K562 (cell line): ENCODE data around the gene PRSS38. TPM values are rescaled to one million over a fixed set of nuclear protein-coding genes. Genes with fewer than 3 reads are reported as not detected.

Experiments
- CEBPG ChIP-seq, 3 experiments: fragments of 200-800 bp in 1 of 3; sonication (Bioruptor generic) in 1 of 3; sonication (generic) in 1 of 3; formaldehyde crosslinking in 1 of 3; IDR thresholded peaks in 2 of 3; conservative IDR thresholded peaks in 1 of 3; 2 replicates each; pipeline versions ENCODE4 v1.6.1 to v1.8.0; 2016 to 2022; ENCODE audit warnings: missing compliant biosample characterization in 2 of 3, missing genetic modification characterization in 2 of 3, mild to moderate bottlenecking in 1 of 3, missing genetic modification reagents in 1 of 3
- GTF2F1 ChIP-seq: IDR thresholded peaks from 2 replicates; pipeline ENCODE4 v1.6.1; 2011; ENCODE audit warnings: low read depth, low read length, improper control_type of control experiment
- HEY1 ChIP-seq: fragments of 250-450 bp; sonication (Bioruptor Pico); IDR thresholded peaks from 2 replicates; pipeline ENCODE4 v1.5.0; 2020; ENCODE audit warnings: mild to moderate bottlenecking, moderate library complexity, borderline replicate concordance
- HOXB6 ChIP-seq: fragments of 250-450 bp; sonication (Bioruptor Pico); IDR thresholded peaks from 2 replicates; pipeline ENCODE4 v1.5.1; 2022; ENCODE audit warnings: mild to moderate bottlenecking, borderline replicate concordance
- KDM1A ChIP-seq, 2 experiments: fragments of 450-650 bp; IDR thresholded peaks; 2 replicates each; pipeline ENCODE4 v1.6.1; 2016; ENCODE audit warnings: mild to moderate bottlenecking in 2 of 2
- MTA3 ChIP-seq: fragments of 450-650 bp; formaldehyde crosslinking; IDR thresholded peaks from 2 replicates; pipeline ENCODE4 v1.6.1; 2017; ENCODE audit warnings: mild to moderate bottlenecking, borderline replicate concordance
- NFRKB ChIP-seq: fragments of 450-650 bp; IDR thresholded peaks from 2 replicates; pipeline ENCODE4 v1.6.1; 2016; ENCODE audit warnings: low read depth
- NFXL1 ChIP-seq: fragments of 450-650 bp; formaldehyde crosslinking; IDR thresholded peaks from 2 replicates; pipeline ENCODE4 v1.4.0; 2021; ENCODE audit warnings: mild to moderate bottlenecking
- OTX1 ChIP-seq: fragments of 450-650 bp; formaldehyde crosslinking; IDR thresholded peaks from 2 replicates; pipeline ENCODE4 v1.4.0; 2022; ENCODE audit warnings: mild to moderate bottlenecking
- PHB ChIP-seq: fragments of 250-450 bp; sonication (Bioruptor Pico); IDR thresholded peaks from 2 replicates; pipeline ENCODE4 v1.5.0; 2021
- POLR2G ChIP-seq: fragments of 200-400 bp; formaldehyde crosslinking; IDR thresholded peaks from 2 replicates; pipeline ENCODE4 v1.6.1; 2017; ENCODE audit warnings: low read depth, mild to moderate bottlenecking, antibody characterized with exemption, low read length, moderate library complexity
- RBM34 ChIP-seq: fragments of 200-400 bp; formaldehyde crosslinking; IDR thresholded peaks from 2 replicates; pipeline ENCODE4 v1.6.1; 2018; ENCODE audit warnings: low read length, borderline replicate concordance; ENCODE audit not compliant: insufficient read depth
- SREBF2 ChIP-seq: sonication (generic); formaldehyde crosslinking; IDR thresholded peaks from 2 replicates; pipeline ENCODE4 v1.4.0; 2020; ENCODE audit warnings: mild to moderate bottlenecking, missing genetic modification reagents
- STAT6 ChIP-seq: sonication (generic); formaldehyde crosslinking; IDR thresholded peaks from 2 replicates; pipeline ENCODE4 v1.8.1; 2023; ENCODE audit warnings: mild to moderate bottlenecking, missing genetic modification reagents
- TAF7 ChIP-seq: fragments of 450-650 bp; IDR thresholded peaks from 2 replicates; pipeline ENCODE4 v1.6.1; 2016; ENCODE audit warnings: missing genetic modification characterization, missing compliant biosample characterization
- ZNF57 ChIP-seq: fragments of 450-650 bp; formaldehyde crosslinking; IDR thresholded peaks from 2 replicates; pipeline ENCODE4 v1.4.0; 2020; ENCODE audit warnings: mild to moderate bottlenecking, moderate library complexity
- ZNF584 ChIP-seq: fragments of 200-800 bp; sonication (Bioruptor generic); IDR thresholded peaks from 2 replicates; pipeline ENCODE4 v1.6.1; 2016; ENCODE audit warnings: low read depth, mild to moderate bottlenecking, missing genetic modification characterization, missing compliant biosample characterization
- ZNF75A ChIP-seq: fragments of 450-650 bp; formaldehyde crosslinking; IDR thresholded peaks from 2 replicates; pipeline ENCODE4 v1.4.0; 2020; ENCODE audit warnings: mild to moderate bottlenecking
- polyA plus RNA-seq, 8 experiments: library from polyadenylated mRNA; depleted of rRNA in 4 of 8; stranded (reverse) in 5 of 8; unstranded in 3 of 8; fragments of >200 nt; fragmentation: Nextera tagmentation in 2 of 8; fragmentation: Illumina TruSeq in 1 of 8; extraction: Ambion mirVana in 2 of 8; extraction: Trizol in 1 of 8; gene quantifications; 2 replicates each; pipeline versions ENCODE4 v1.2.1 to v1.2.3, GENCODE V29; 2011 to 2014; ENCODE audit warnings: inconsistent platforms in 1 of 8, missing spikeins in 1 of 8
- total RNA-seq, 7 experiments: library from RNA; depleted of rRNA in 6 of 7; stranded (reverse); fragments of >200 nt in 6 of 7; fragmentation: Illumina TruSeq in 2 of 7; extraction: Trizol in 2 of 7; gene quantifications; 2 replicates each; pipeline versions ENCODE4 v1.2.1 to v1.2.3, GENCODE V29; 2011 to 2021; ENCODE audit warnings: low replicate concordance in 1 of 7
- TF ChIP-seq, protein P1 (sequence below): fragments of 450-650 bp; IDR thresholded peaks from 2 replicates; pipeline ENCODE4 v1.6.1; 2014; ENCODE audit warnings: low read depth, mild to moderate bottlenecking, moderate library complexity, borderline replicate concordance
- TF ChIP-seq, protein P2 (sequence below): fragments of 450-650 bp; conservative IDR thresholded peaks from 2 replicates; pipeline ENCODE4 v1.6.1; 2016; ENCODE audit warnings: missing genetic modification characterization, low read depth, mild to moderate bottlenecking, missing compliant biosample characterization, moderate library complexity
- TF ChIP-seq, protein P3 (sequence below): sonication (generic); formaldehyde crosslinking; IDR thresholded peaks from 2 replicates; pipeline ENCODE4 v1.8.1; 2022; ENCODE audit warnings: missing genetic modification reagents

PRSS38 gene
- total and polyA plus RNA-seq, 9 of the 15 experiments (the other 6 are each of a cell fraction or from before 2014, with no cell fraction given), result 0.09 to 0.14 TPM; not detected in 7

DNA sequence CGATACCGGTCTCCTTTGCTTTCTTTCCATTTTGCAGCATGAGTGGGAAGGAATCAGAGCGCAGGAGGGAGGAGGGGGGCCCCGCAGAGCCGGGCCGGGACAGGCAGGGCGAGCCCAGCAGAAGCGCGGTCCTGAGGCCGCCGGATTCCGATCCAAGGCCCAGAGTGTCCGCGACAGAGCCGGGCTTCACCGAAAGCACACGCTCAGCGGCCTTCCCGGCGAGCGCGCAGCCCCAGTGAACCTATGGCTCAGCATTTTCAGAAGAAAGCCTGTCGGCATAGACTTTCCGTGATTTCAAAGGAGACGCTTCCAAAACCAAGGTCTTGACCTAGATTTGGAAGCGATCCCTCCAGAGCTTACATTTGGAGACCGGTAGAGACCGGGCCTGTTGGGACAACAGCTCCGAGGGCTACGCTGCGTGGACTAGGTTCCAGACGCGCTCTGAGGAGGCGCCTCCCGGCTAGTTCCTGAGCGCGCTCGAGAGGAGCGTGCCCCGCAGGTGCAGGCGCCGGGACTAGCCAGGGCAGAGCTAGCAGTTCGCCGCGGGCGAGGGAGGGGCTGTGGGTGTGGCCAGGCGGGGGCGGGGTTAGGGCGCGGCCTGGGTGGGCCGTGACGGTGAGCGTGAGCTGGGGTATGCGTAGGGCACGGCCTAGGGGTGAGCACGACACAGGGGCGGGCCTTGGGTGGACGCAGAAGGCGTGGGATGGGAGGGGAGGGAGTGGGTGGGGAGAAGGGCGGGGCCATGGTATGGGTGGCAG is 27.8 kb upstream of the PRSS38 start (continued):
- TF ChIP-seq RBM34 (no peak), MTA3 (no peak), ZNF75A (no peak), CEBPG (CRISPR knock-in tag; IDR thresholded peaks at IDR 0.05) (no peak), CEBPG (tag; conservative IDR thresholded peaks at IDR 0.05 in 1 of 2, IDR thresholded peaks at IDR 0.05 in 1 of 2) (no peak), STAT6 (CRISPR knock-in tag) (no peak), ZNF57 (CRISPR knock-in tag) (no peak), ZNF584 (CRISPR knock-in tag) (no peak), TAF7 (tag) (no peak), POLR2G (no peak; the same call in 1 of the 2 replicates), GTF2F1 (no peak), NFXL1 (CRISPR knock-in tag) (no peak), OTX1 (CRISPR knock-in tag) (no peak), HEY1 (no peak), KDM1A (IDR thresholded peaks at IDR 0.05) (peak; percentile 39 to 50; a peak in 3 of 4 replicates), HOXB6 (CRISPR knock-in tag) (no peak), PHB (CRISPR knock-in tag) (no peak), NFRKB (no peak), SREBF2 (no peak)
- TF ChIP-seq, protein P1, sequence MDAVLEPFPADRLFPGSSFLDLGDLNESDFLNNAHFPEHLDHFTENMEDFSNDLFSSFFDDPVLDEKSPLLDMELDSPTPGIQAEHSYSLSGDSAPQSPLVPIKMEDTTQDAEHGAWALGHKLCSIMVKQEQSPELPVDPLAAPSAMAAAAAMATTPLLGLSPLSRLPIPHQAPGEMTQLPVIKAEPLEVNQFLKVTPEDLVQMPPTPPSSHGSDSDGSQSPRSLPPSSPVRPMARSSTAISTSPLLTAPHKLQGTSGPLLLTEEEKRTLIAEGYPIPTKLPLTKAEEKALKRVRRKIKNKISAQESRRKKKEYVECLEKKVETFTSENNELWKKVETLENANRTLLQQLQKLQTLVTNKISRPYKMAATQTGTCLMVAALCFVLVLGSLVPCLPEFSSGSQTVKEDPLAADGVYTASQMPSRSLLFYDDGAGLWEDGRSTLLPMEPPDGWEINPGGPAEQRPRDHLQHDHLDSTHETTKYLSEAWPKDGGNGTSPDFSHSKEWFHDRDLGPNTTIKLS, result no peak
- TF ChIP-seq, protein P2, sequence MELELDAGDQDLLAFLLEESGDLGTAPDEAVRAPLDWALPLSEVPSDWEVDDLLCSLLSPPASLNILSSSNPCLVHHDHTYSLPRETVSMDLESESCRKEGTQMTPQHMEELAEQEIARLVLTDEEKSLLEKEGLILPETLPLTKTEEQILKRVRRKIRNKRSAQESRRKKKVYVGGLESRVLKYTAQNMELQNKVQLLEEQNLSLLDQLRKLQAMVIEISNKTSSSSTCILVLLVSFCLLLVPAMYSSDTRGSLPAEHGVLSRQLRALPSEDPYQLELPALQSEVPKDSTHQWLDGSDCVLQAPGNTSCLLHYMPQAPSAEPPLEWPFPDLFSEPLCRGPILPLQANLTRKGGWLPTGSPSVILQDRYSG (tag), result no peak
- TF ChIP-seq, protein P3, sequence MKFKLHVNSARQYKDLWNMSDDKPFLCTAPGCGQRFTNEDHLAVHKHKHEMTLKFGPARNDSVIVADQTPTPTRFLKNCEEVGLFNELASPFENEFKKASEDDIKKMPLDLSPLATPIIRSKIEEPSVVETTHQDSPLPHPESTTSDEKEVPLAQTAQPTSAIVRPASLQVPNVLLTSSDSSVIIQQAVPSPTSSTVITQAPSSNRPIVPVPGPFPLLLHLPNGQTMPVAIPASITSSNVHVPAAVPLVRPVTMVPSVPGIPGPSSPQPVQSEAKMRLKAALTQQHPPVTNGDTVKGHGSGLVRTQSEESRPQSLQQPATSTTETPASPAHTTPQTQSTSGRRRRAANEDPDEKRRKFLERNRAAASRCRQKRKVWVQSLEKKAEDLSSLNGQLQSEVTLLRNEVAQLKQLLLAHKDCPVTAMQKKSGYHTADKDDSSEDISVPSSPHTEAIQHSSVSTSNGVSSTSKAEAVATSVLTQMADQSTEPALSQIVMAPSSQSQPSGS, result no peak
